ENCODE data around the gene NUDT16L1.

DNA sequence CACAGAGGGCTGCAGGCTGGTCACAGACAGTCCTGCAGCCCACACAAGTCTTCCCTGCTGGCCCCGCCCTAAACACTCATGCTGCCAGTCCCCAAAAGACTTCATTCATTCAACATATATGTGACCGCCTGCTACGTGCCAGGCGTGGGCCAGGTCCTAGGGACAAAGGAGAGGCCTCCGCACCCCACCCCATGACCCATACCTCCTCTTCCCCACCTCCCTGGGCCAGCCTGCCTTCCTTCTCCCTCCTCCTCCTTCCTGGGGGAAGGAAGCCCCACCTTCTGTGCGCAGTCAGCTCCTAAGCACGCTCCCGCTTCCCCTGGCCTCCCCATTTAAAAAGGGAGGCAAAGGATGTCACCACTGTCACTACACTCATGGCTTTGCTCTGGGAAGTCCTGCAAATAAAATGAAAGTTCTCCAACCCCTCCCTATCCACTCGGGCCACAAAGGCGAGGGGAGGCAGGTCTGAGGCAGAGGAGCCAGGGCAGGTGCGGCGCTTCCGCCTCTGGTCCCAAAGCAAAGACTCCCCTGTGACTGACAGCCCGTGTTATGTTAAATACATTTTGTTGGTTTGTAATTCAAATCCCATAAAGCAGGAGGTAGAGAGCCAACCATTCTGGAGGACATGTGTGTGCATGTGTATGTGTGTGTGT is 50.0 kb downstream of the NUDT16L1 start:
- TF ChIP-seq, protein P1, sequence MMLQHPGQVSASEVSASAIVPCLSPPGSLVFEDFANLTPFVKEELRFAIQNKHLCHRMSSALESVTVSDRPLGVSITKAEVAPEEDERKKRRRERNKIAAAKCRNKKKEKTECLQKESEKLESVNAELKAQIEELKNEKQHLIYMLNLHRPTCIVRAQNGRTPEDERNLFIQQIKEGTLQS (IDR thresholded peaks at IDR 0.05; ENCODE audit: insufficient read depth, low read depth, low read length), result no peak
- TF ChIP-seq POLR2AphosphoS5 (IDR thresholded peaks at IDR 0.05; ENCODE audit: low read depth, low read length) (no peak), SIX5 (IDR thresholded peaks at IDR 0.05; ENCODE audit: low read depth, low read length) (no peak), EGR1 (IDR thresholded peaks at IDR 0.05; ENCODE audit: borderline replicate concordance, low read depth, low read length) (no peak), JUND (IDR thresholded peaks at IDR 0.05; ENCODE audit: low read length) (no peak), MAFK (IDR thresholded peaks at IDR 0.05; ENCODE audit: low read depth, low read length) (no peak), SIN3A (conservative IDR thresholded peaks at IDR 0.05 in 1 of 2, IDR thresholded peaks at IDR 0.05 in 1 of 2; ENCODE audit: low read depth in 1 of 2, low read length in 2 of 2) (no peak), RAD21 (IDR thresholded peaks at IDR 0.05 in 1 of 2, conservative IDR thresholded peaks at IDR 0.05 in 1 of 2; ENCODE audit: low read depth in 2 of 2, low read length in 2 of 2) (no peak), CREB1 (IDR thresholded peaks at IDR 0.05) (no peak), CBX5 (IDR thresholded peaks at IDR 0.05; ENCODE audit: low read depth, low read length) (no peak)
- TF ChIP-seq, protein P2, sequence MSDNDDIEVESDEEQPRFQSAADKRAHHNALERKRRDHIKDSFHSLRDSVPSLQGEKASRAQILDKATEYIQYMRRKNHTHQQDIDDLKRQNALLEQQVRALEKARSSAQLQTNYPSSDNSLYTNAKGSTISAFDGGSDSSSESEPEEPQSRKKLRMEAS (IDR thresholded peaks at IDR 0.05), result no peak
- TF ChIP-seq, protein P3, sequence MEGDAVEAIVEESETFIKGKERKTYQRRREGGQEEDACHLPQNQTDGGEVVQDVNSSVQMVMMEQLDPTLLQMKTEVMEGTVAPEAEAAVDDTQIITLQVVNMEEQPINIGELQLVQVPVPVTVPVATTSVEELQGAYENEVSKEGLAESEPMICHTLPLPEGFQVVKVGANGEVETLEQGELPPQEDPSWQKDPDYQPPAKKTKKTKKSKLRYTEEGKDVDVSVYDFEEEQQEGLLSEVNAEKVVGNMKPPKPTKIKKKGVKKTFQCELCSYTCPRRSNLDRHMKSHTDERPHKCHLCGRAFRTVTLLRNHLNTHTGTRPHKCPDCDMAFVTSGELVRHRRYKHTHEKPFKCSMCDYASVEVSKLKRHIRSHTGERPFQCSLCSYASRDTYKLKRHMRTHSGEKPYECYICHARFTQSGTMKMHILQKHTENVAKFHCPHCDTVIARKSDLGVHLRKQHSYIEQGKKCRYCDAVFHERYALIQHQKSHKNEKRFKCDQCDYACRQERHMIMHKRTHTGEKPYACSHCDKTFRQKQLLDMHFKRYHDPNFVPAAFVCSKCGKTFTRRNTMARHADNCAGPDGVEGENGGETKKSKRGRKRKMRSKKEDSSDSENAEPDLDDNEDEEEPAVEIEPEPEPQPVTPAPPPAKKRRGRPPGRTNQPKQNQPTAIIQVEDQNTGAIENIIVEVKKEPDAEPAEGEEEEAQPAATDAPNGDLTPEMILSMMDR (IDR thresholded peaks at IDR 0.05; ENCODE audit: control extremely low read depth in 1 of 3, insufficient read depth in 1 of 3, low read depth in 1 of 3, low read length in 3 of 3), result no peak

All from H1 (cell line).